Endometrial microvascular endothelial cells (primary cell): ENCODE data around the gene SPEN. TPM values are rescaled to one million over a fixed set of nuclear protein-coding genes. Genes with fewer than 3 reads are reported as not detected.
"Not testable (repeated sequence)": the region's sequence is repeated elsewhere in the genome, so short reads cannot be mapped to it uniquely, and the experiment has no call there.

Experiments
- in situ Hi-C: cut with HindIII; loops from 2 replicates; pipeline ENCODE4 v1.10.0; 2017; ENCODE audit warnings: low sequenced_read_pairs, low pct_unique_long_range_greater_than_20kb; ENCODE audit errors: inconsistent ontology term
- total RNA-seq: library from RNA; depleted of rRNA; stranded (reverse); fragments of >200 nt; gene quantifications from one replicate; pipeline ENCODE4 v1.2.3, GENCODE V29; 2015; ENCODE audit errors: inconsistent ontology term

Gene SPEN
- total RNA-seq, 1 donor from 2014 or later, result 16.5 TPM

- in situ Hi-C loops, result not testable (repeated sequence)
Measured at GRCh38 chr1:15926448-15926847, 78.9 kb downstream of the SPEN start.

- in situ Hi-C loops, result no loop called here
Measured at GRCh38 chr1:15928971-15929965, 81.8 kb downstream of the SPEN start.

GRCh38 chr1:15931401-15931800 lies 83.9 kb downstream of the SPEN start:
- in situ Hi-C loops, result no loop called here

- in situ Hi-C loops, result no loop called here
Measured at GRCh38 chr1:15931884-15932283, 84.4 kb downstream of the SPEN start.

- in situ Hi-C loops, result no loop called here
Measured at GRCh38 chr1:15932612-15933011, 85.1 kb downstream of the SPEN start.

GRCh38 chr1:15933684-15934083 lies 86.2 kb downstream of the SPEN start:
- in situ Hi-C loops, result no loop called here

- in situ Hi-C loops, result no loop called here
Measured at GRCh38 chr1:15934211-15935055, 86.9 kb downstream of the SPEN start.

- in situ Hi-C loops, result no loop called here
Measured at GRCh38 chr1:15935056-15935950, 87.8 kb downstream of the SPEN start.

GRCh38 chr1:15936025-15936424 lies 88.5 kb downstream of the SPEN start:
- in situ Hi-C loops, result no loop called here

- in situ Hi-C loops, result no loop called here
Measured at GRCh38 chr1:15937146-15937545, 89.6 kb downstream of the SPEN start.

- in situ Hi-C loops, result no loop called here
Measured at GRCh38 chr1:15937706-15938168, 90.2 kb downstream of the SPEN start.

GRCh38 chr1:15938628-15939161 lies 91.2 kb downstream of the SPEN start:
- in situ Hi-C loops, result no loop called here

- in situ Hi-C loops, result no loop called here
Measured at GRCh38 chr1:15939181-15940109, 91.9 kb downstream of the SPEN start.

- in situ Hi-C loops, result no loop called here
Measured at GRCh38 chr1:15940110-15941043, 92.9 kb downstream of the SPEN start.

GRCh38 chr1:15941044-15941840 lies 93.7 kb downstream of the SPEN start:
- in situ Hi-C loops, result no loop called here
